GM12872 (cell line): ENCODE data around the gene TMEM37.

Experiments
- CTCF ChIP-seq: IDR thresholded peaks from 3 replicates; pipeline ENCODE4 v1.5.1; 2011; ENCODE audit warnings: low read depth, mild to moderate bottlenecking, low read length, moderate library complexity; ENCODE audit not compliant: insufficient read depth

Gene TMEM37

GRCh38 chr2:119473621-119474370 is 42.1 kb downstream of the TMEM37 start:
- TF ChIP-seq CTCF, result no peak

- TF ChIP-seq CTCF, result no peak
Observed at GRCh38 chr2:119474371-119475224, 42.9 kb downstream of the TMEM37 start.

- no peak for TF ChIP-seq CTCF
Observed at GRCh38 chr2:119475225-119475856, 43.7 kb downstream of the TMEM37 start.

GRCh38 chr2:119475857-119476244 is 44.2 kb downstream of the TMEM37 start:
- no peak for TF ChIP-seq CTCF

GRCh38 chr2:119476301-119477112 is 44.9 kb downstream of the TMEM37 start:
- peak; percentile 96 for TF ChIP-seq CTCF

- TF ChIP-seq CTCF, result no peak
Observed at GRCh38 chr2:119477113-119477505, 45.5 kb downstream of the TMEM37 start.
